ENCODE measurements around the gene QPCT.

QPCT gene

GRCh38 chr2:37372000-37372399 lies 27.6 kb downstream of the QPCT start:
- no peak for TF ChIP-seq CTCF (IDR thresholded peaks at IDR 0.05; ENCODE audit: low read depth, low read length)
- no peak overlapping the region for H3K4me3 ChIP-seq (ENCODE audit: low read depth, low read length)
- no peak overlapping the region for H3K27ac ChIP-seq
- no peaks in the 10 kb centered on the region for H3K9me3 ChIP-seq (ENCODE audit: severe bottlenecking)
- H3K36me3 ChIP-seq: no peaks in the 10 kb centered on the region
- DNase-seq: no peak
- no peaks in the 10 kb centered on the region for H3K27me3 ChIP-seq (ENCODE audit: insufficient read depth, low read depth, severe bottlenecking)

GRCh38 chr2:37375741-37376288 lies 31.4 kb downstream of the QPCT start:
- Histone ChIP-seq H3K36me3 (no peaks in the 10 kb centered on the region), H3K4me3 (ENCODE audit: low read depth, low read length) (no peak overlapping the region), H3K27ac (no peak overlapping the region), H3K27me3 (ENCODE audit: insufficient read depth, low read depth, severe bottlenecking) (no peaks in the 10 kb centered on the region), H3K9me3 (ENCODE audit: severe bottlenecking) (no peaks in the 10 kb centered on the region)
- no peak for DNase-seq
- no peak for TF ChIP-seq CTCF (IDR thresholded peaks at IDR 0.05; ENCODE audit: low read depth, low read length)

GRCh38 chr2:37376421-37377186 lies 32.2 kb downstream of the QPCT start:
- no peaks in the 10 kb centered on the region for H3K36me3 ChIP-seq
- no peak for DNase-seq
- H3K4me3 ChIP-seq (ENCODE audit: low read depth, low read length): no peak overlapping the region
- no peak for TF ChIP-seq CTCF (IDR thresholded peaks at IDR 0.05; ENCODE audit: low read depth, low read length)
- no peak overlapping the region for H3K27ac ChIP-seq
- no peaks in the 10 kb centered on the region for H3K9me3 ChIP-seq (ENCODE audit: severe bottlenecking)
- H3K27me3 ChIP-seq (ENCODE audit: insufficient read depth, low read depth, severe bottlenecking): no peaks in the 10 kb centered on the region

- no peak overlapping the region for H3K27ac ChIP-seq
These were observed 32.7 kb downstream of the QPCT start for GRCh38 chr2:37377187-37377532.

GRCh38 chr2:37378411-37378810 lies 34.0 kb downstream of the QPCT start:
- Histone ChIP-seq H3K4me3 (ENCODE audit: low read depth, low read length) (no peak overlapping the region), H3K36me3 (no peaks in the 10 kb centered on the region), H3K27ac (no peak overlapping the region), H3K9me3 (ENCODE audit: severe bottlenecking) (no peaks in the 10 kb centered on the region), H3K27me3 (ENCODE audit: insufficient read depth, low read depth, severe bottlenecking) (no peaks in the 10 kb centered on the region)
- no peak for TF ChIP-seq CTCF (IDR thresholded peaks at IDR 0.05; ENCODE audit: low read depth, low read length)
- no peak for DNase-seq

More at GRCh38 chr2:37377187-37377532, 32.7 kb downstream of the QPCT start:
- H3K36me3 ChIP-seq: no peaks in the 10 kb centered on the region
- no peaks in the 10 kb centered on the region for H3K9me3 ChIP-seq (ENCODE audit: severe bottlenecking)
- no peak for DNase-seq
- H3K27me3 ChIP-seq (ENCODE audit: insufficient read depth, low read depth, severe bottlenecking): no peaks in the 10 kb centered on the region
- TF ChIP-seq CTCF (IDR thresholded peaks at IDR 0.05; ENCODE audit: low read depth, low read length): no peak
- H3K4me3 ChIP-seq (ENCODE audit: low read depth, low read length): no peak overlapping the region

All from WERI-Rb-1 (cell line).